GM21367 (cell line): ENCODE results near the gene CEP164.

Experiments used
- ATAC-seq: cut with Tn5 transposase; IDR thresholded peaks from one replicate; pipeline ENCODE4 v1.9.1; 2021; ENCODE audit not compliant: unreplicated experiment

The CEP164 gene

DNA sequence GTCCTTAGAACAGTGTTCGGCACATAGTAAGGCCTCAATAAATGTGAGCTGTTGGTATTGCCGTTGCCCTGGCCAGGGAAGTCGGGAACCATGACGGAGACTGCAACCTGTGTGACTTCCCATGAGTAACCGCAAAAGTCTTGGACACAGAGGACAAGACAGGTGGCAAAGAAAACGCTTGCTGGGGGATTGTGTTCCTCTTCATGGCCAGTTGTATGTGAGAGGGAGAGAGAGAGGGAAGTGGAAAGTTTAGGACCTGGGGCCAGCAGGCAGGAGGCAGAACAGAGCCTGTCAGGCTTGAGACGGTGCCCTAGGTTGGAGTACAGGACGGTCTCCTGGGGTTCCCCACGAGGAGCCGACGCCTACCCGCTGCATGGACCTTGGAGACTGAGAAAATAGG lies 90.2 kb downstream of the CEP164 start:
- no peak for ATAC-seq

DNA sequence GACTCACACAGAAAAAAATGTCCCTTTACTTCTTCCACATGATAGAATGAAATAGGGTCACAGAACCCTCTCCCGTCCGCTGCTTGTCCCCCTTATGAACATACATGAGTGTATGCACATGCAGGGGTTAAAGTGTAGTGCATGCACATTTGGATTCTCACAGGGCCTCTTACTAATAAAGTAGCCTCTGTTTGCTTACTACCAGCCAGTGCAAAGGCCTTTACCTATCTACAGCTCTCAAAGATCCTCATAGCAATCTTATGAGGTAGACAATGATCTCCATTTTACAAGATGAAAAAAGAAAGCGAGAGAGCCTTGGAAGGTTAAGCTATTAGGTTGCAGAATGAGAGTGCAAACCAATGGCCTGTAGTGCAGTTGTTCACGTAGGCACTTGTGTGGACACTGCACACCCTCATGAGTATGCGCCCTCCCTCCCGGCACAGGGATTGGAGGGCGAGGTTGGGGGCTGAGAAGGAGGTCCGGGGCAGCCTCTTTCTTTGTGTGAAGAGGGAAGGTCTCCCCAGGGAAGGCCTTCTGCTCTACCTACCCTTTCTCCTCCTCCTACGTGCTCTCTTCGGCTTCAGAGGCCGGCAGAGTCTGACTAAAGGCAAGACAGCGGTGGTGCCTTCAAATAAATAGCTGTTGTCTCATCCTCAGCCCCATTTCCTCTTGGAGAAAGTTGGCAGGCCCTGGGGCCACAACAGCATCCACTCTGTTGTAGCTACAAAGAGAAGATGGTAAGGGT lies 91.3 kb downstream of the CEP164 start:
- no peak for ATAC-seq

DNA sequence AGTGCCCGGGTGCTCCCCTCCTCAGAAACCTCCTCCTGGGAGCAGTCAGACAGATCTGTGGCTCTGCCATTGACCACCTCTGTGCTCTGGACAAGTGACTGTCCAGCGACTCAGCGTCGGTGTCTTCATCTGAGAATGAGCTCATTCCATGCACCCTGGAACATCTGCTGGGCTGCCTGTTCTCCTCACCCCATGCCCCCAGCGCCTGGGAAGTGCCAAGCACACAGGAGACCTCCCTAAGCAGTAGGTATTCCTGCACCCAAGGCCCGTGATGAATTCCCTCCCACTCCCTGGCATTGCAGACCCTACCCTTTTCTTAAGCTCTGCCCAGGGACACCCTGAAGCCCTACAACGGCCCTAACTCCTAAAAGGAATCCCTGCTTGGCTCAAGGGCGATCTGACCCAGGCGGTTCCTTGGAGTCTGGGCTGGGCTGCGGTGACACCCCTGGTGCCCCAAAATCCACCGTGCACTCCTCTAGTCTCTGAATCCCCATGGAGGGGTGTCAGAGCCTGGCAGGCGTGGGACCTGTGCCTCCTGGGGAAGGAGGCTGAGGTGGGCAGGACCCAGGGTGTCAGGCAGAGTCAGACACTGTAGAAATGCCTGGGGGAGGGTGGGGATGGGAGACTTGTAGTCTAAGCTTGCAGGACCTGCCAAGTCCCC lies 92.0 kb downstream of the CEP164 start:
- ATAC-seq = no peak

- ATAC-seq = no peak
Observed at GRCh38 chr11:117420143-117420485, 92.5 kb downstream of the CEP164 start.

- ATAC-seq = no peak
Observed at GRCh38 chr11:117420598-117420997, 92.9 kb downstream of the CEP164 start.

DNA sequence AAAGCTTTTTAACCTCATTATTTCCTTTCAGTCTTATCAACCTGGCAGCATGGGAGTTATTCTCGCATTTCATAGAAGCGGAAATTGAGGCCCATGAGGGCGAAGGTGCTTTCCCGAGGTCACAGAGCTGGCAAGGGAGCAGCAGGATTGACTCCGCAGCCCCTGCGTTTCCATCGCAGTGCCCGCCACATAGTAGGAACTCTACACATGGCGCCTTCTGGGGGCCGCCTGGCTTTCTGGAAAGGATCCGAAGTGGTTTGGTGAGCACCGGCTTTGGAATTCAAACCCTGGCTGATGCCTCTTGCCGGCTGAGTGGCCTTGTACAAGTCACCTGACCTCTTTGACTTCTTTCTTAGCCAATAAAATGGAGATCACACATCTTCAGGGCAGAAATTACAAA lies 93.4 kb downstream of the CEP164 start:
- no peak for ATAC-seq

DNA sequence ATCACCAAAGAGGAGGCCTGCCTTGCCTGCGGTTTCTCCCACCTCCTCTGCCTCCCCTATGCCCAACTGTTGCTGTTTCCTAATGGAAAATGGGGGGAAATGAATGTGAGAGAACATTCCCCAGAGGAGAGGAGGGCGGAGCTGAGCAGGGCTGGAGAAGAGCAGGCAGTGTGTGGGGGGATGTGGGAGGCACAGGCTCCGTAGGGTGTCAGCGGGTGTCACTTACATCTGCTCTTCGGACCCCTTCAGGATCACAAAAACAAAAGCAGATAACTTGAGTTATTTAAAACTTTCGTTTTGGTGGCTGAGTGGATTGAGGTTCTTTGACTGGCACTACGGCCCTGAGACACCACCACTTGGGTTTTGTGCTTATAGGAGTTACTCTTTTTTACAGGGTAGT lies 93.8 kb downstream of the CEP164 start:
- no peak for ATAC-seq

GRCh38 chr11:117423046-117423575 lies 95.5 kb downstream of the CEP164 start:
- ATAC-seq = no peak

- ATAC-seq = no peak
Observed at GRCh38 chr11:117424781-117425180, 97.1 kb downstream of the CEP164 start.

- ATAC-seq = no peak
Observed at GRCh38 chr11:117425679-117426296, 98.1 kb downstream of the CEP164 start.

GRCh38 chr11:117426297-117426685 lies 98.6 kb downstream of the CEP164 start:
- no peak for ATAC-seq

DNA sequence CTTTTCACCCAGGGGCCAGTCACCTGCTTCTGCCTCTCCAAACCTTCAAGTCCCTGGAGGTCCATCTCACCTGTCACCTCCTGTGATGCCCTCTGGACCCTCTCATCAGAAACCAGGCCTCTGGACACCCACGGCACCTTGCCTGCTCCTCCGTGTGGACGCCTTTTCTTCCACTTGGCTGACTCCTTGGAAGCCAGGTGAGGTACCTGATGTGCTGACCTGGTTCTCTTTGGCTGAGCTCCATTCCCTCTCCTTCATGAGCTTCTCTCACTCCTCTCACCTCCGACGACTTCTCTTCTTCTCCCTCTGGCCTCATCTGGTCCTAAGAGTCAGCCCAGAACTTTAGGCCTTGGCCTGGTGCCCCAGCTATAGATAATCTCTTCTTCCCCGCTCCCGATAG lies 99.3 kb downstream of the CEP164 start:
- ATAC-seq = no peak

DNA sequence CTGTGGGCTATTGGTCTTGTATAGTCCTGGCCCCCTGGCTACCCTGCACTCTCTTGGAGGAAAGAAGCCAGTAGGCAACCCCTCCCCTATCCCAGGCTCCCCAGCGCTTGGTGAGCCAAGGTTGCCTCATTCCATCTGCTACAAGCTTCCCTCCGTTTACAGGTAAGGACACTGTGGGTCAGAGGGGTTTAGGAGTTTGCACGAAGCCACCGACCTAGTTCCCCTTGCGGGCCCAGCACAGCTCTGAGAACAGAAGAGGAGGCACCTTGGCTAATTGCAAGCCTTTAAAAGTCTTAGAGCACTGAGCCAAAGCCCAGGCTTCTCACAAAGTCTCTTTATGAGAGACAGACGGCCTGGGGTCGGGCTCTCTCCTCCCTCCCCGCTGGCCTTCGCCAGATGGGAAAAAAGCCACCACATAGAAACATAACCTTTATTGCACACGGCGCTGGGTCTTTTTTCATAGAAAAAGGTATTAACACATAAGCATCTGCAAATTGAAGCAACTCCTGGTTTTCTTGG lies 99.8 kb downstream of the CEP164 start:
- no peak for ATAC-seq

DNA sequence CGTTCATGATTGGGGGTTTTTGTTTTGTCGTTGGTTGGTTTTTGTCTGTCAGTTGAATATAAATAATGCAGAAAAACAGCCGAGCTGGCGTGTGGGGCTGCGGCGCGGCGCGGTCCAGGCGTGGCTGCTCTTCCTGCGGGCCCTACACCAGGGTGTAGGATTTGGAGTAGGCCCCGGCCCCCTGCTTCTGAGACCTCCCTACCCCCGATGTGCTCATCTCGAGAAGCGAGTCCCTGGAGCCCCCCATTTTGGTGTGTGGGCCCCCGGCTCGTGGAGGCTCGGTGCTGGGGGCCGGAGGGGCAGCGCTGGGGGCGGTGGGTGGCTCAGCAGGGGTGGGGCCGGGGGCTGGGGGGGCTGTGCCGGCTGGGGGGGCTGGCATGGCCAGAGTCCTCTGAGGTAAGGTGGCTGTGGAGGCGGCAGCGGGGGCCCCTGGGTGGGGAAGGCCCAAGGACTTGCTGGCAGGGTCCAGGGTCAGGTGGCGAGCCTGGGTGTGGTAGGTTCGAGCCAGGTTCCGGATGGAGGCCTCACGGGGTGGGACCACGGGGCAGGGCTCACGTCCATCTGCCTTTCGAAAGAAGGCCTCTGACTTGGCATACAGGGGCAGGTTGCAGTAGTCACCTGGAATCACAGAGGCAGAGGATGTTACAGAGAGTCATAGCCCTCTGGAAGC lies 100.7 kb downstream of the CEP164 start:
- ATAC-seq = no peak

GRCh38 chr11:117428856-117429229 lies 101.2 kb downstream of the CEP164 start:
- ATAC-seq = no peak

GRCh38 chr11:117430293-117430955 lies 102.8 kb downstream of the CEP164 start:
- no peak for ATAC-seq

DNA sequence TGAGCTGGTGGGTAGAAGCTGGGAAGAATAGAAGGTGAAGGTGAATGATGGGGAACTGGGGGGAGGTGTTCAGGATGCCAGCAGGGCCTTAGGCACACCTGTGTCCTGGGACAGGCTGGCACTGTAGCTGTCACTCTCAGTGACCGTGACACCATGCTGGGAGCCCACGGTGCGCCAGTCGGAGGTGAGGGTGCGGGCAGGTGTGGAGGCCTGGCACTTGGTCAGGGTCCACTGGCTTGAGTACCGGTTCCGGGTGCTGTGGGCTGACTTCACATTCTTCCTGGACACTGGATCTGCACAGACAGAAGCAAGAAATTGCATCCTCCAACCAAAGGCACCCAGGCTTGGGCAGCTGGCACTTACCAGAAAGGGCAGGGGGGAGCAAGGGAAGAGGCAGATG lies 103.8 kb downstream of the CEP164 start:
- no peak for ATAC-seq

- ATAC-seq = no peak
Observed at GRCh38 chr11:117433717-117434116, 106.1 kb downstream of the CEP164 start.

GRCh38 chr11:117434481-117434880 lies 106.8 kb downstream of the CEP164 start:
- no peak for ATAC-seq

- ATAC-seq = no peak
Observed at GRCh38 chr11:117435326-117435725, 107.7 kb downstream of the CEP164 start.
